Fibroblast of the aortic adventitia (primary cell): ENCODE data around the gene APOL4. TPM values are rescaled to one million over a fixed set of nuclear protein-coding genes. Genes with fewer than 3 reads are reported as not detected.
"Not testable (repeated sequence)": the region's sequence is repeated elsewhere in the genome, so short reads cannot be mapped to it uniquely, and the experiment has no call there.

Source experiments
- DNase-seq: peaks from one replicate; pipeline ENCODE4 v3.0.0-alpha.2; 2010; ENCODE audit warnings: low read depth
- H3K4me3 ChIP-seq: 2 replicates; pipeline ENCODE4 v1.5.1; 2011; ENCODE audit warnings: low read depth, mild to moderate bottlenecking, control low read depth, low read length, moderate library complexity
- total RNA-seq: library from RNA; depleted of rRNA; stranded (reverse); fragments of >200 nt; gene quantifications from 2 replicates; pipeline ENCODE4 v1.2.3, GENCODE V29; 2012; ENCODE audit warnings: low replicate concordance
- TF ChIP-seq, protein P1 (sequence below): IDR thresholded peaks from 2 replicates; pipeline ENCODE4 v1.5.1; 2011; ENCODE audit warnings: mild to moderate bottlenecking, low read length, control low read depth, inconsistent platforms; ENCODE audit not compliant: insufficient read depth

The APOL4 gene
- total RNA-seq, 1 donor = 2.0 TPM

DNA sequence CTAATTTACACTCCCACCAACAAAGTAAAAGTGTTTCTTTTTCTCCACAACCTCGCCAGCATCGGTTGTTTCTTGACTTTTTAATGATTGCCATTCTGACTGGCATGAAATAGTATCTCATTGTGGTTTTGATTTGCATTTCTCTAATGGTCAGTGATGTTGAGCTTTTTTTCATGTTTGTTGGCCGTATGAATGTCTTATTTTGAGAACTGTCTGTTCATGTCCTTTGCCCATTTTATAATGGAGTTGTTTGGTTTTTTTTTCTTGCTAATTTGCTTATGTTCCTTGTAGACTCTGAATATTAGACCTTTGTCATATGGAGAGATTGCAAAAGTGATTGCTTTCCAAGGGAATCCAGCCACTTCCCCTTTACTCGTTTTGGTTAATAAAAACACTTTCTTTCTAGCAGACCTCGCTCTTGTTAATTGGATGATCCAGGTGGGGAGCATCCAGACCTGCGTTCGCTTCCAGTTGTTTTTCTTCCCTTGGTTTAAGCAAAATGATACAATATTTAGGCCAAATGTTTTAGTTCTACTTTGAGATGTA is 17.1 kb upstream of the APOL4 start:
- H3K4me3 ChIP-seq = no peak overlapping the region
- no peak for DNase-seq
- TF ChIP-seq, protein P1, sequence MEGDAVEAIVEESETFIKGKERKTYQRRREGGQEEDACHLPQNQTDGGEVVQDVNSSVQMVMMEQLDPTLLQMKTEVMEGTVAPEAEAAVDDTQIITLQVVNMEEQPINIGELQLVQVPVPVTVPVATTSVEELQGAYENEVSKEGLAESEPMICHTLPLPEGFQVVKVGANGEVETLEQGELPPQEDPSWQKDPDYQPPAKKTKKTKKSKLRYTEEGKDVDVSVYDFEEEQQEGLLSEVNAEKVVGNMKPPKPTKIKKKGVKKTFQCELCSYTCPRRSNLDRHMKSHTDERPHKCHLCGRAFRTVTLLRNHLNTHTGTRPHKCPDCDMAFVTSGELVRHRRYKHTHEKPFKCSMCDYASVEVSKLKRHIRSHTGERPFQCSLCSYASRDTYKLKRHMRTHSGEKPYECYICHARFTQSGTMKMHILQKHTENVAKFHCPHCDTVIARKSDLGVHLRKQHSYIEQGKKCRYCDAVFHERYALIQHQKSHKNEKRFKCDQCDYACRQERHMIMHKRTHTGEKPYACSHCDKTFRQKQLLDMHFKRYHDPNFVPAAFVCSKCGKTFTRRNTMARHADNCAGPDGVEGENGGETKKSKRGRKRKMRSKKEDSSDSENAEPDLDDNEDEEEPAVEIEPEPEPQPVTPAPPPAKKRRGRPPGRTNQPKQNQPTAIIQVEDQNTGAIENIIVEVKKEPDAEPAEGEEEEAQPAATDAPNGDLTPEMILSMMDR = no peak

DNA sequence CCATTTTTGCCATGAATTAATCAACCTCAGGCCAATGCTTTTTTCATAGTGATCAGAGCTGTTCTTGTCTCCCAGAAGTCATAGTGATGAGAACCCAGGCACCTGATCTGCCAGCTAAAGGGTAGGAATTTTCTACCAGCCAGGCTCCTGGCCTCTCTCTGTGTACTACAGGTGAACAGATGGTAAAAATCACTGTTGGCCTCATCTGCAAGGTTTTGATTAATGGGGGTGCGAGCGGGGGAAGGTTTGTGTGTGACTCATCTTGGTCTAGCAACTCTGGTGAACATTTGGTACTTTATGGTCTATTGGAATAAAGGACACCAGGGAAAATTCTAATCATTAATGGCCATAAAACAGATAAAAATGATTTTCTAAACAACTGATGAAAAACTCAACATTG is 14.4 kb upstream of the APOL4 start:
- no peak for DNase-seq
- no peak overlapping the region for H3K4me3 ChIP-seq
- TF ChIP-seq, protein P1 = no peak

DNA sequence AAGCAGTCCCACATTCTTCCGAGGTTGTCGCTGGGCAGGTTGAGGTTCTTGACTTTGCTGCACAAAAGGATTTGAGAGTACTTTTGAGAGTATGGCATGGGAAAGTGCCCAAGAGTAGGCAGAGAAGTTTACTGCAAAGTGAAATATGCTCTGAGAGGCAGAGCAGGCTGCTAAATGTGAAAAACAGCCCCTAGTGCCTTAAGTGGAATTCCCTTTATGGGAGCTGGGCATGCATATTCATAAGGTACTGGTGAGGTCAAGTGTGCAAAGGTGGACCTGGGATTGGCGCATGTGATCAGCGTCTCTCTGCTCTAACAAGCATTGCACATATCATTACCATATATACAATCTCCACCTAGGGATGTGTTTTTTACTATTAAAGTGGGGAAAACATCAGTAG is 12.0 kb upstream of the APOL4 start:
- TF ChIP-seq, protein P1 = no peak
- H3K4me3 ChIP-seq = no peak overlapping the region

DNA sequence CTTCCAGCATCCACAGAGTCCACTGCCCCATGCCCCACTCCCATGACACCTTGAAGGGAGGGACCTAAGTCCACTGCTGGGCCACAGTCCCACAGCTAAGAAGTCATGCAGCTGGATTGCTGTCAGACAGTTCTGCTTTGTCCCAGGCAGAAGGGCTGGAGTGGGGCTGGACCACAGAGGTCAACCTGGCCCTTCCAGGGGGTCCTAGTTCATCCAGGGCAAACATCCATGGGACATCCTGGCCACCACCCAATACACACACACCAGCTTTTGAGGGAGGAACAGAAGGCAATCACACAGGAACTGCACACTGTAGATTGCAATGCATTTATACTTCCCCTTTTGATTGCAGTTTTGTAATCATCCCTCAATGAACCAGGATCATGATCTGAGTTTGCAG is 11.3 kb upstream of the APOL4 start:
- DNase-seq = no peak
- H3K4me3 ChIP-seq = no peak overlapping the region
- TF ChIP-seq, protein P1 = no peak

More for the DNA sequence above, 12.0 kb upstream of the APOL4 start:
- no peak for DNase-seq

DNA sequence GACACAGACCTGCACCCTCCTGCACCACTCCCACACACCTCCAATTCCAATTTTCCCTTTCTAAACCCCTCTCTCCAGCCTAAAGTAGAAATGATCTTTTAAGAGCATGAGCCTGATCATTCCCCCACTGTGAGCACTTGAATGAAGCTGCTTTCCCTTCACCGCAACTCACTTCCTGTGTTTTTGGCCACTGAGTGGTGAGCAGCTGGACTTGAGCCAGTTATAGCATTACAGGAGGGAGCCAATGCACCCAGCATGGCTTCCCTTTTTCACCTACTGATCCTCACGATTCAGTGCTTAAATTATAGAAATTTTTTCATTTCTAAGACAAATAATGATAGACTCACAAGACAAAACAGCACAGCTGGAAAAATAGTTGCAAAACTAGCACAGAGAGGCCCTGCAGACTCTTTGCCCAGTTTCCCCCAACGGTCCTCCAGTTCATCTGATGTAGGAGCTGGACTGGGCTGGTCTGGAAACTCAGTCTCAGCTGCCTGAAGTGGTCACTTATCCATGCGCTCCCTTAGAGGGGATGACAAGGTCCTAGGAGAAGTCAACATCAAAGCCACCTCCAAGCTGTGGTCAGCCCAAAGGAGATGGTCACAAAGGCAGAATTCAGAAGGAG is 9.7 kb upstream of the APOL4 start:
- peak; percentile 52 for DNase-seq
- TF ChIP-seq, protein P1 = no peak
- H3K4me3 ChIP-seq = no peak overlapping the region

DNA sequence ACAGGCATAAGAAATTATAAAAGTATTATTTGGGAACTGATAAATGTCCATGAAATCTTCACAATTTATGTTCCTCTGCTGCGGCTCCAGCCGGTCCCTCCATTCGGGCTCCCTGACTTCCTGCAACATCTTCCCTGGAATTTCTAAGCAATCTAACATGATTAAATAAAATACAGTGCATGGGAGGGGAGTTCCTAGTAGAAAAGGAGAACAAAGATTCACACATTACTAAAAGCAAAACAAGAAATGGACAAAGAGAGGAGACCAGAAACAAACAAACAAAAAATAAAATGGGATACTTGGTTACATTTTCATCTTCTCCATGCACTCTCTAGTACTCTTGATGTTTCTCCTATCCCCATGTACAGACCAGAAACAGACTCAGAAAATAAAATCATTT is 8.6 kb upstream of the APOL4 start:
- TF ChIP-seq, protein P1 = no peak
- no peak overlapping the region for H3K4me3 ChIP-seq
- no peak for DNase-seq

DNA sequence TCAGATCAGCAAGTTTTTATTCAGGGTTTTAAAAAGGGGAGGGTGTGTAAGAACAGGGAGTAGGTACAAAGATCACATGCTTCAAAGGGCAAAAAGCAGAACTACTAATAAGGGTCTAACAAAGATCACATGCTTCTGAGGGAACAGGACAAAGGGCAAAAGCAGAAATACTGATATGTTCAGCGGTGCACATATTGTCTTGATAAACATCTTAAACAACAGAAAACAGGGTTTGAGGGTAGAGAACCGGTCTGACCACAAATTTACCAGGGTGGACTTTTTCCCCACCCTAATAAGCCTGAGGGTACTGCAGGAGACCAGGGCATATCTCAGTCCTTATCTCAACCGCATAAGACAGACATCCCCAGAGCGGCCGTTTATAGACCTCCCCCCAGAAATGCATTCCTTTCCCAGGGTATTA is 7.9 kb upstream of the APOL4 start:
- not testable (repeated sequence) for DNase-seq, H3K4me3 ChIP-seq
